Activated T-cell treated with anti-CD3 and anti-CD28 coated beads, Interleukin-2, amount 50 U/mL, for 4 hours (primary cell): ENCODE data around the gene TBC1D16. TPM values are rescaled to one million over a fixed set of nuclear protein-coding genes. Genes with fewer than 3 reads are reported as not detected.

Source experiments
- ATAC-seq, 2 donors: fragments of 200-7000 bp; cut with Tn5 transposase; one replicate each; pipeline ENCODE4 v1.10.0; 2021
- DNase-seq: peaks from one replicate; pipeline ENCODE4 v3.0.0-alpha.2; 2020
- H3K27me3 Mint-ChIP-seq: one replicate; pipeline ENCODE4 v1.8.0; 2021; ENCODE audit warnings: low read depth, mixed read lengths
- H3K36me3 Mint-ChIP-seq: one replicate; pipeline ENCODE4 v1.8.0; 2022; ENCODE audit warnings: mixed read lengths; ENCODE audit not compliant: insufficient read depth
- H3K4me1 Mint-ChIP-seq: one replicate; pipeline ENCODE4 v1.8.0; 2021; ENCODE audit warnings: low read depth, mixed read lengths
- H3K4me3 Mint-ChIP-seq: one replicate; pipeline ENCODE4 v1.8.0; 2021; ENCODE audit warnings: mild to moderate bottlenecking, moderate library complexity, mixed read lengths
- H3K9me3 Mint-ChIP-seq: one replicate; pipeline ENCODE4 v1.8.0; 2021; ENCODE audit warnings: mixed read lengths
- total RNA-seq, 3 donors: library from RNA; stranded (reverse); gene quantifications; one replicate each; pipeline ENCODE4 v1.2.1, GENCODE V29; 2021

Gene TBC1D16, protein sequence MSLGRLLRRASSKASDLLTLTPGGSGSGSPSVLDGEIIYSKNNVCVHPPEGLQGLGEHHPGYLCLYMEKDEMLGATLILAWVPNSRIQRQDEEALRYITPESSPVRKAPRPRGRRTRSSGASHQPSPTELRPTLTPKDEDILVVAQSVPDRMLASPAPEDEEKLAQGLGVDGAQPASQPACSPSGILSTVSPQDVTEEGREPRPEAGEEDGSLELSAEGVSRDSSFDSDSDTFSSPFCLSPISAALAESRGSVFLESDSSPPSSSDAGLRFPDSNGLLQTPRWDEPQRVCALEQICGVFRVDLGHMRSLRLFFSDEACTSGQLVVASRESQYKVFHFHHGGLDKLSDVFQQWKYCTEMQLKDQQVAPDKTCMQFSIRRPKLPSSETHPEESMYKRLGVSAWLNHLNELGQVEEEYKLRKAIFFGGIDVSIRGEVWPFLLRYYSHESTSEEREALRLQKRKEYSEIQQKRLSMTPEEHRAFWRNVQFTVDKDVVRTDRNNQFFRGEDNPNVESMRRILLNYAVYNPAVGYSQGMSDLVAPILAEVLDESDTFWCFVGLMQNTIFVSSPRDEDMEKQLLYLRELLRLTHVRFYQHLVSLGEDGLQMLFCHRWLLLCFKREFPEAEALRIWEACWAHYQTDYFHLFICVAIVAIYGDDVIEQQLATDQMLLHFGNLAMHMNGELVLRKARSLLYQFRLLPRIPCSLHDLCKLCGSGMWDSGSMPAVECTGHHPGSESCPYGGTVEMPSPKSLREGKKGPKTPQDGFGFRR
- 1 to 10 TPM; 2.2 to 3.3 (median 2.6) TPM for total RNA-seq

DNA sequence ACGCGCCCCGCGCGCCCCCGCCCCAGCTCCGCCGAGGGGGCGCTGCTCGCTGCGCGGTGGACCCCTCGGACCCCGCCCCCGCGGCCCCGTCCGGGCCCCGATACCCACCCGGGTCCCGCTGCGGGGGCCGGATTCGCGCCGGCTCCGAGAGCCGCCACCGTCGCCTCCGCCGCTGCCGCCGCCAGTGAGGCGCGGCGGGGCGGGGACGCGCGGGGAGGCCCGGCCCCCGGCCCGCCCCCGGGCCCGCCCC, at the start of gene TBC1D16:
Gene TBC1D16 (minus strand): TSS at position 186 of the 250 bp plus-strand sequence. CDS start 22,325 bp downstream, outside the sequence.
- Mint-ChIP-seq H3K27me3 (peaks cover 9% of the 10 kb centered on the region), H3K4me3 (peak within 1 kb of the TSS; percentile 87), H3K4me1 (peaks cover 11% of the 10 kb centered on the region), H3K9me3 (no peaks in the 10 kb centered on the region), H3K36me3 (no peaks in the 10 kb centered on the region)
- DNase-seq = no peak
- no peak for ATAC-seq

DNA sequence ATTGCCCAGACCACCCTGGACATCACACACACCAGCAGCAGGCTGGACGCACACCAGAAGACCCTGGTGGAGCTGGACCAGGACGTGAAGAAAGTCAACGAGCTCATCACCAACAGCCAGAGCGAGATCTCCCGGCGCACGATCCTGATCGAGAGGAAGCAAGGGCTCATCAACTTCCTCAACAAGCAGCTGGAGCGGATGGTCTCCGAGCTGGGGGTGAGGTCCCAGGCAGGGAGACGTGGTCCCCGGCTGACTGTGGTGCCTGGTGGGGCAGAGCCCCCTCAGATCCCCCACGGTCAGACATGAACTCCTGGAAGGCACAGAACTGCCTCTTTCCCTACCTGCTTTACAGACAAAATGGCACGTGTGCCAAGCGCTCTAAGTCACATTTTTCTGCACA, 49.1 kb upstream of the TBC1D16 start:
- Mint-ChIP-seq H3K4me3 (no peak overlapping the region), H3K4me1 (peaks cover 2% of the 10 kb centered on the region), H3K36me3 (no peaks in the 10 kb centered on the region), H3K9me3 (no peaks in the 10 kb centered on the region), H3K27me3 (peaks cover 2% of the 10 kb centered on the region)
- DNase-seq (no peak), ATAC-seq (no peak)

DNA sequence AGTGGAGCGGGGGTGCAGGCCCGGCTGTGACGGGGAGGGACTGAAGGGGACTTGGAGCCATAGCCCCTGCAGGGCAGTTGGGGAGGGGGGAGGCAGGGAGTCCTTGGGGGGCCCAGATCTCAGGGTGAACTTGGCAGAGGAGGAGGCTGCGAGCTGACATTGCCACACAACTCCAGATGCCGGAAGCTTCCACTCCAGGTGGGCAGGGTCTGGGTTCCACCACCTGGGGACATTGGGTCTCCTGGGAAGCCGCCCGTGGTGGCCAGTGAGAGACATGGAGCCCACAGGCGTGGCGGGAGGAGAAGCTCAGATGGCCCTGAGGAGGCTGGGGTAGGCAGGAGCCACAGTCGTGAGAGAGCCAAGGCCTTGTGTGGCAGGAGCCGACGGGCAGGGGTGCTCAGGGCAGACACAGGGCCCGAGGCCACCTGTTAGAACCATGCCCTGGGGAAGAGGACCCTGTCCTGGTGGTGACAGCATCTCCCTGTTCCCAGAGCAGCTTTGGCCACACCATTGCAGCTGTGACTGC, 47.5 kb upstream of the TBC1D16 start:
- H3K9me3 Mint-ChIP-seq = no peaks in the 10 kb centered on the region
- no peaks in the 10 kb centered on the region for H3K36me3 Mint-ChIP-seq
- H3K4me1 Mint-ChIP-seq = peaks cover 2% of the 10 kb centered on the region
- no peak for DNase-seq
- ATAC-seq = no peak
- peaks cover 2% of the 10 kb centered on the region for H3K27me3 Mint-ChIP-seq
- no peak overlapping the region for H3K4me3 Mint-ChIP-seq

DNA sequence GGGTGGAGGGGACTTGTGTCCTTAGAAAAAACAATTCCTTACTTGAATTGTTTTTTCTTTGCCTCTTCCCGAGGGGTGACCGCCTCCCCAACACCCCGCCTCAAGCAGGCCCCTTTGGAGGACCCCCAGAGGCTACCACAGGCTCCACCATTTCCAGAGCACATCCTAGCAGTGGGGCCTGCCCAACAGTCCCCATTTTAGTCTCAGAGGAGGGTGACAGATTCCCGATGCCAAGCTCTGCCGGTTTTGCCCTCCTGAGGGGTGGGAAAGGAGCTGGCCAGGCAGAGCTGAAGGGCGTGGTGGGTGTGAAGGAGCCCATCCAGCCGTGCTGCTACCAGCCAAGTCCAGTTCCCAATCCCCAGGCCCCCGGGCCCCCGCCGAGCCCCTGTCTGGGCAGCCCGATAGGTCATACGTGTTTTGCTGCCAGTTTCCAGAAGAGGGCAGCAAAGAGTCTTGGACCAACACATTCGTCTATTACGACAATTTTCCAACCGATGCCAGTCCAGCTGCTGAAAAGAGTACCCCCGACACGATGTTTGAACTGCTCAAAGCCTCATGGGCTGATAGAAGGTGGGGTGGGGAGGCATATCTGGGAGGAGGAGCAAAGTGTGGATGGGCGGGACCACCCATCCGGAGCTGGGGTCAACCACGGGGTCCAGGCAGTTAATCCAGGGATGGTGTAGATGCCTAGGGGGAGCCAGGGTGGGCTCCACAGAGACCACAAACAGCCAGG, 46.9 kb upstream of the TBC1D16 start:
- Mint-ChIP-seq H3K36me3 (no peaks in the 10 kb centered on the region), H3K9me3 (no peaks in the 10 kb centered on the region), H3K27me3 (peaks cover 4% of the 10 kb centered on the region), H3K4me3 (no peak overlapping the region), H3K4me1 (peaks cover 2% of the 10 kb centered on the region)
- ATAC-seq = peak; percentile 66 to 79
- DNase-seq = peak; percentile 59

DNA sequence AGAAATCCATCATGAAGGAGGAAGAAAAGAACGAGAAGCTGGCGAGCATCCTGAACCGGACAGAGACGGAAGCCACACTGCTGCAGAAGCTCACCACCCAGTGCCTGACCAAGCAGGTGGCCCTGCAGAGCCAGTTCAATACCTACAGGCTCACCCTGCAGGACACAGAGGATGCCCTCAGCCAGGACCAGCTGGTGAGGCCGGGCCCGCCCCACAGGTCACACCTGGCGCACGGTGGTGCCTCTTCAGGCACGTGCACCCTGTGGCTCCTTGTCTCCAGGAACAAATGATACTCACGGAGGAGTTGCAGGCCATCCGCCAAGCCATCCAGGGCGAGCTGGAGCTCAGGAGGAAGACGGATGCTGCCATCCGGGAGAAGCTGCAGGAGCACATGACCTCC, 45.9 kb upstream of the TBC1D16 start:
- Mint-ChIP-seq H3K4me1 (peaks cover 2% of the 10 kb centered on the region), H3K4me3 (no peak overlapping the region), H3K27me3 (peaks cover 3% of the 10 kb centered on the region), H3K9me3 (no peaks in the 10 kb centered on the region), H3K36me3 (no peaks in the 10 kb centered on the region)
- ATAC-seq (no peak), DNase-seq (no peak)

DNA sequence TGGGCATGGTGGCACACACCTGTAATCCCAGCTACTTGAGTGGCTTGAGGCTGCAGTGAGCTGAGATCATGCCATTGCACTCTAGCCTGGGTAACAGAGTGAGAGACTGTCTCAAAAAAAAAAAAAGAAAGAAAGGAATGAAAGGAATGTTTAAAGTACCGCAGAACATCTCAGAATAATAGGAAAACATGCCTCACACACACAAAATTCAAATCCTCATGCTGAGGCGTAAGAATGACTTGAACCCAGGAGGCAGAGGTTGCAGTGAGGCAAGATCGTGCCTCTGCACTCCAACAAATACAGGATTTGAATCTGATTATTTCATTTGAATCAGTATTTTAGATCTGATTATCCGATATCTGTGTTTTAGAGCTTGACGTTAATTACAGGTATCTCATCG, 44.4 kb upstream of the TBC1D16 start:
- Mint-ChIP-seq H3K4me1 (peaks cover 2% of the 10 kb centered on the region), H3K36me3 (no peaks in the 10 kb centered on the region), H3K27me3 (peaks cover 3% of the 10 kb centered on the region), H3K4me3 (no peak overlapping the region), H3K9me3 (no peaks in the 10 kb centered on the region)
- ATAC-seq (no peak), DNase-seq (no peak)

DNA sequence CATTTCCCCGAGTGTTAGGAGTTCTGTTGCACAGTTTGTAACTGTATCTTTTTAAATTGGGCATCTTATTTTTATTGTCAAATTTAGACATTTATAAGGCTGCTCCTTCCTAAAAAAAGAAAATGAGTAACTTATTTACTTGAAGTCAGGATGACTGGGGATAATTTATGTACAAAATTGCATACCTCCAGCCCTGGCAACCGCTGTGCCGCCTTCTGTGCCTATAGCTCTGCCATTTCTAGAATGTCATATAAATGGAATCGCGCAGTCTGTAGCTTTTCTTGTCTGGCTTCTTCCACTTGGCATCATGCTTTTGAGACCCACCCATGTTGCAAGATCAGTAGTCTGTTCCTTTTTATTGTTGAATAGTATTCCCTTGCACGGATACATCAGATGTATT, 36.7 kb upstream of the TBC1D16 start:
- DNase-seq = no peak
- H3K4me1 Mint-ChIP-seq = peaks cover 5% of the 10 kb centered on the region
- no peaks in the 10 kb centered on the region for H3K36me3 Mint-ChIP-seq
- no peaks in the 10 kb centered on the region for H3K9me3 Mint-ChIP-seq
- no peak for ATAC-seq
- H3K27me3 Mint-ChIP-seq = no peaks in the 10 kb centered on the region
- no peak overlapping the region for H3K4me3 Mint-ChIP-seq

DNA sequence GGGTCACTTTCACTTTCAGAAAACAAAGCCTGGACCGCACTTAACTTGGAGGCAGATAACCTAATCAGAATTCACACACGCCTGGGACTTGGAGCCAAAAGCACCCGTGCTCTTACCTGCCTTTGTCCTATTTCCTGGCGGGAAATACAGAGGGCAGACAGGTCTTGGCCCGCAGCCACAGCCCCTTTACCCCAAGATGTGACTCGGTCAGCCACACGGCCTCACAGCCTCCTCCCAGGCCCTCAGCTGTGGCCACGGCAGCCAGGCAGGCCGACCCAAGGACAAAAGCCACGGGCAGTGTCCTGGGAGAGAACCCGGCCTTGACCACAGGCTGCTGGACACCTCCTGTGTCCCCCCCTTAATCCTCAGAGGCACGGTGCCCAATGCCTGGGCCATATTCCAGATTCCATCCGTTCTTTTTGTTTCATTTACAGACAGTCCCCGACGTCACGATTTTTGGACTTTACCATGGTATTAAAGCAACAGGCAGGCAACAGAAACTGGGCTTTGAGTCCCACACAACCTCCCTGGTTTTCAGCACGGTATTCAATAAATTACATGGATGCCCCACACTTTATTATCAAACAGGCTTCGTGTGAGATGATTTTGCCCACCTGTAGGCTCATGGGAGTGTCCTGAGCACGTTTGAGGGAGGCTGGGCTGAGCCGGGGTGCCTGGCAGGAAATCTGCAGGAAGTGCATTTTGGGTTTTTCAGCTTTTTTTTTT, 35.6 kb upstream of the TBC1D16 start:
- Mint-ChIP-seq H3K9me3 (no peaks in the 10 kb centered on the region), H3K27me3 (no peaks in the 10 kb centered on the region), H3K36me3 (no peaks in the 10 kb centered on the region), H3K4me1 (peaks cover 5% of the 10 kb centered on the region), H3K4me3 (no peak overlapping the region)
- DNase-seq (no peak), ATAC-seq (no peak)

DNA sequence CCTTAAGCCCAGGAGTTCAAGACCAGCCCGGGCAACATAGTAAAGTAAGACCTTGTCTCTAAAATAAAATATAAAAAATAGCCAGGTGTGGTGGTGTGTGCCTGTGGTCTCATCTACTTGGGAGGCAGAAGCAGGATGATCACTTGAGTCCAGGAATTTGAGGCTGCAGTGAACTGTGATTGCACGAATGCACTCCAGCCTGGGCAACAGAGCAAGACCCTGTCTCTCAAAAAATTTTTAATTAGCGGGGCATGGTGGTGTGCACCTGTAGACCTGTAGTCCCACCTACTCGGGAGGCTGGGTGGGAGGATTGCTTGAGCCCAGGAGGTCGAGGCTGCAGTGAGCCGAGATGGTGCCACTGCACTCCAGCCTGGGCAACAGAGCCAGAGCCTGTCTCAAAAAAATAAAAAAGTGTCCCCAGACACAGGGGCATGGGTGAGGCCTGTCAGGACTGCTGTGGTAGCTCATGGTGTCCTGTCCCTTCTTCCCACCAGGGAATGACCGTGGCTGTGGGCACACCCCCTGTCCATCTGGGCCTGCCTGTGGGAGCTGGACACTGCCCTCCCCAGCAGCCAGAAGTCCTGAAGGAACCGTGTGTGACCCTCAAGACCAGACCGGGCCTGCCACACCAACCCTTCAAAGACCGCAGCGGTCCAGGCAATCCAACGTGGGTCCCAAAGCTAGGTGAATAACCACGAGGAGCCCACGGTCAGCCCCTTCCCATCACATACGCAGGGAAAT, 34.9 kb upstream of the TBC1D16 start:
- no peak for ATAC-seq
- peaks cover 2% of the 10 kb centered on the region for H3K27me3 Mint-ChIP-seq
- H3K4me3 Mint-ChIP-seq = no peak overlapping the region
- no peaks in the 10 kb centered on the region for H3K9me3 Mint-ChIP-seq
- H3K36me3 Mint-ChIP-seq = no peaks in the 10 kb centered on the region
- H3K4me1 Mint-ChIP-seq = peaks cover 5% of the 10 kb centered on the region
- no peak for DNase-seq

DNA sequence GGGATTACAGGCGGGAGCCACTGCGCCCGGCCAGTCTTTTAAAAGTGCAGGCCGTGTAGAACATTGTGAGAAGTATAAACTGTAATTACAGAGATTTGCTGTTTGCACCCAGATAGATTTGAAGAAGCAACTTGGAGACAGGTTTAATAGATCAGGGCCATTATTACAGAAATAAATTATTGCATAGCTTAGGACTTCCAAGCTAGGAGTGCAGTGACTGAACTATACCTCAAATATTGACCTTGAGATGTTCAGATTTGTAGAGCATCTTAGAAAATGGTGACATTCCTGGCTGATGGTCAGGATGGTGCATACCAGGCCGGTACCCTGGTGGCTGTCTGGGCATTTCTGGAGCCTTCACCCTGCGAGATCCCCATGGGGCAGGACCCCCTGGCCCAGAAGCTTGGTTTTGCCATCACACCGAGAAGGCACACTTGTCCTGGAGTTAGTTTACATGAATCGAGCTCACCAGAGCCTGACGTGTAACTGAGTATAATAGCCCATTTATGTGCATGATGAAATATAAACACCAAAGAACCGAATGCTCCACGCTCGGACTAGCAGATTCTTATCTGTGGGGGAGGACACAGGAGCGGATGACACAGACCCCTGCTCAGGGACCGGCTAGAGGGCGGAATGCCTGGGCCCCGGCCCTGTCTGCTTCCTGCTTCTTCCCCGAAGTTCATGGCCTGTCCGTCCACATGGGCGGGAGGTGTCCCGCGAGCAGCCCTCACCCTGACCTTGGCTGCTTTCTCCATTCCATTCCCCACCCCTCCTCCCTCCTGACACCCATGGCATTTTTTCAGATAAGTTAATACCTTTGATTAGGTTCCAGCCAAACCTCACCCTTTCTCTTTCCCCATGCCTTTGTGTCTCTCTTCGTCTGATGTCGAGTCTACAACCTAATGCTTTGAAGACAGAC, 32.9 kb upstream of the TBC1D16 start:
- no peaks in the 10 kb centered on the region for H3K36me3 Mint-ChIP-seq

DNA sequence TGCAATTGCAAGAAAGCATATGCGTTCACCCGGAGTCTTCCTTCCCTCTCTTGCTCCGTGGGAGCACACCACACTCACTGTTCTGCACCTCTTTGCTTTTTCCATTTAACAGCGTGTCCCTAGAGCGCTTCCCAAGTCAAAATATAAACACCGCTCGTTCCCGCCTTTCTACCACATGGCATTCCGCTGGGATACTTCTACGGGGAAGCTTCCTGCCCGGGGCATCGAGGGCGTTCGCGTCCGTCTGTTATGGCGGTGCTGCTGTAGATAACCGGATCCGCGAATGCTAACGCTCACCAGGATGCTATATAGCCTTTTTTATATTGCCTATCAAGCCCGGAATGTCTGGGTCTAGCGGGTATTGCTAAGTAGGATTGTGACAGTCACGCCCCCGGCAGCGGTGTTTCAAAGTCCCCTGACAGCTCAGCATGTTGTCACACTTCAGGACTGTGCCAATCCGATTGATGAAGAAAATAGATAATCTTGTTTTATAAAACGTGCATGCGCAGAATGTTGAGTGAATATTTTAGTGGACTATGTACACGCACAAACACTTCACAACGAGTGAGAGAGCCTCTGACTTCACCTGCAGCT, 31.8 kb upstream of the TBC1D16 start:
- Mint-ChIP-seq H3K4me3 (no peak overlapping the region), H3K36me3 (no peaks in the 10 kb centered on the region), H3K4me1 (peaks cover 5% of the 10 kb centered on the region)

More for the DNA sequence above, 32.9 kb upstream of the TBC1D16 start:
- no peak for DNase-seq
- H3K27me3 Mint-ChIP-seq = peaks cover 2% of the 10 kb centered on the region
- H3K4me1 Mint-ChIP-seq = peaks cover 5% of the 10 kb centered on the region
- no peaks in the 10 kb centered on the region for H3K9me3 Mint-ChIP-seq
- H3K4me3 Mint-ChIP-seq = no peak overlapping the region
- no peak for ATAC-seq

DNA sequence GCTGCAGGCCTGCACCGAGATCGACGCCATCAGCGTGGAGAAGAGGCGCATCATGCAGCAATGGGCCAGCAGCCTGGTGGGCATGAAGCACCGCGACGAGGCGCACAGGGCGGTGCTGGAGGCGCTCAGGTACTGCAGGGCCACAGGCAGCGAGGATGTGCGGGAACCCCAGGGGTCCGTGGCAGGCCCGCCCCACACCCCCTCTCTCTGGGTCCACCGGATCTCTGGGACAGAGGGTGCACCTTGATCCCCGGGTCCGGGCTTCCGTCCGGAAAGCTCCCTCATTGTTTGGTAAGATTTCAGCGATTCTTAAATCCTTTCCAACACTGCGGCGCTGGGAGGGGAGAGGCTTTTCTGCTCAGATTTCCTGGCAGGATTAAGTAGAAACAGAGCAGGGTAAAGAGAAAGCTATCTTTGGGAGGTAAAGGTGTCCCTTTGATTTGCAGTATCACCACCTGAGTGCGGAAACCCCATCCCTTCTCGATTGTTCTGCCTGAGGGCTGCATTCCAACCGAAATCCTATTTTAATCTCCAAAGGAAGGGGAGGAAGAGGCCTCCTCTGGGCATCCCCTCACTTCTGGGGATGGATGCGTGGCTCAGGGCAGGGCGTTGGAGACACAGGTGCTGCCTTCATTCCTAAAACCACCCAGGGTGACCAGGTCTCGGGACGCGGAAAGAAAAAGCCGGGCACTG, 30.0 kb upstream of the TBC1D16 start:
- ATAC-seq = no peak
- H3K4me1 Mint-ChIP-seq = peaks cover 2% of the 10 kb centered on the region
- H3K36me3 Mint-ChIP-seq = no peaks in the 10 kb centered on the region

More for the DNA sequence above, 31.8 kb upstream of the TBC1D16 start:
- peaks cover 2% of the 10 kb centered on the region for H3K27me3 Mint-ChIP-seq
- DNase-seq = no peak
- ATAC-seq = no peak
- H3K9me3 Mint-ChIP-seq = no peaks in the 10 kb centered on the region

More for the DNA sequence above, 30.0 kb upstream of the TBC1D16 start:
- Mint-ChIP-seq H3K9me3 (no peaks in the 10 kb centered on the region), H3K27me3 (peaks cover 2% of the 10 kb centered on the region), H3K4me3 (no peak overlapping the region)
- DNase-seq = no peak
